ENCODE measurements around the gene FAM89A.
"Not testable (repeated sequence)": the region's sequence is repeated elsewhere in the genome, so short reads cannot be mapped to it uniquely, and the experiment has no call there.

FAM89A gene

DNA sequence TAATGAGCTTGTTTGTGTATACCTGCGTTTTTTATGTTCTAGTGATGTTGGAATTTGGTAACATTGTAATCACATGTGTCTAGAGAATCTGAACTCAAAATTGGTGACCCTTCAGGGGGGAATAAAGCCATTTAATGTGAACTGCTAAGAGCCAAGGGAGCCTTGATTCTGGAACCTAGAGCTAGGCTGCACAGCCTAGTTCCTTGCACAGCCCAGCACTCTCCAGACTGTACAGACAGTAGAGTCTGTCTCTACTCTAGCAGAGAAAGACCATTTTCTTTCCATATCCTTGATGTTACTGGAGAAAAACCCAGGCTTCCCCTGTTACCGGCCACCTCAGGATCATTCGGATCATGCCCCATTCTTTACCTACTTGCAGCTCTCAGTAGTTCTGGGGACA lies 52.6 kb downstream of the FAM89A start:
- Histone ChIP-seq H3K4me2 (ENCODE audit: low read length) (no peak overlapping the region), H3K9me3 (ENCODE audit: control insufficient read depth, low read length) (no peaks in the 10 kb centered on the region), H3K27ac (no peak overlapping the region), H3K9ac (no peak overlapping the region), H3K4me1 (no peaks in the 10 kb centered on the region), H3K4me3 (ENCODE audit: low read depth, low read length) (no peak overlapping the region), H2AFZ (no peak overlapping the region), H3K79me2 (peaks cover 3% of the 10 kb centered on the region), H3K36me3 (ENCODE audit: control insufficient read depth, insufficient read depth, low read length) (no peaks in the 10 kb centered on the region), H3K27me3 (ENCODE audit: control insufficient read depth, insufficient read depth, low read length) (no peaks in the 10 kb centered on the region)
- TF ChIP-seq, protein P1, sequence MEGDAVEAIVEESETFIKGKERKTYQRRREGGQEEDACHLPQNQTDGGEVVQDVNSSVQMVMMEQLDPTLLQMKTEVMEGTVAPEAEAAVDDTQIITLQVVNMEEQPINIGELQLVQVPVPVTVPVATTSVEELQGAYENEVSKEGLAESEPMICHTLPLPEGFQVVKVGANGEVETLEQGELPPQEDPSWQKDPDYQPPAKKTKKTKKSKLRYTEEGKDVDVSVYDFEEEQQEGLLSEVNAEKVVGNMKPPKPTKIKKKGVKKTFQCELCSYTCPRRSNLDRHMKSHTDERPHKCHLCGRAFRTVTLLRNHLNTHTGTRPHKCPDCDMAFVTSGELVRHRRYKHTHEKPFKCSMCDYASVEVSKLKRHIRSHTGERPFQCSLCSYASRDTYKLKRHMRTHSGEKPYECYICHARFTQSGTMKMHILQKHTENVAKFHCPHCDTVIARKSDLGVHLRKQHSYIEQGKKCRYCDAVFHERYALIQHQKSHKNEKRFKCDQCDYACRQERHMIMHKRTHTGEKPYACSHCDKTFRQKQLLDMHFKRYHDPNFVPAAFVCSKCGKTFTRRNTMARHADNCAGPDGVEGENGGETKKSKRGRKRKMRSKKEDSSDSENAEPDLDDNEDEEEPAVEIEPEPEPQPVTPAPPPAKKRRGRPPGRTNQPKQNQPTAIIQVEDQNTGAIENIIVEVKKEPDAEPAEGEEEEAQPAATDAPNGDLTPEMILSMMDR (IDR thresholded peaks at IDR 0.05): no peak

DNA sequence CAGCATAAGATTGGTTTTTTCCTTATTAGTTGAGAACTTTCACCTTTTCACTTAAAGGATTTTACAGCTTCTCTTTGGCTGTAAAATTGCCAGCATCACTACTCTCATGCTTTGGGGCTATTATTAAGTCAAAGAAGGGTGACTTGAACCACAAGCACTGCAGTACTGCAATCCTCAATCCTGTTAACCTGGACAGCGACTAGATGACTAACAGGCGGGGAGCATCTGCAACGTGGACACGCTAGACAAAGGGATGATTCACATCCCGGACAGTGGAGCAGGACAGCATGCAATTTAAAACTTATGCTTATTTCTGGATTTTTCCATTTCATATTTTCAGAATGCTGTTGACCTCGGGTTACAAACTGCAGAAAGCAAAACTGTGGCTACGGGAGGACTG lies 53.1 kb downstream of the FAM89A start:
- H3K27ac ChIP-seq: no peak overlapping the region
- H3K27me3 ChIP-seq (ENCODE audit: control insufficient read depth, insufficient read depth, low read length): no peaks in the 10 kb centered on the region
- H3K36me3 ChIP-seq (ENCODE audit: control insufficient read depth, insufficient read depth, low read length): no peaks in the 10 kb centered on the region
- no peaks in the 10 kb centered on the region for H3K9me3 ChIP-seq (ENCODE audit: control insufficient read depth, low read length)
- H3K4me1 ChIP-seq: no peaks in the 10 kb centered on the region
- no peak overlapping the region for H2AFZ ChIP-seq
- H3K9ac ChIP-seq: no peak overlapping the region
- TF ChIP-seq, protein P1 (IDR thresholded peaks at IDR 0.05): no peak
- no peak overlapping the region for H3K4me3 ChIP-seq (ENCODE audit: low read depth, low read length)
- peaks cover 3% of the 10 kb centered on the region for H3K79me2 ChIP-seq
- no peak overlapping the region for H3K4me2 ChIP-seq (ENCODE audit: low read length)

DNA sequence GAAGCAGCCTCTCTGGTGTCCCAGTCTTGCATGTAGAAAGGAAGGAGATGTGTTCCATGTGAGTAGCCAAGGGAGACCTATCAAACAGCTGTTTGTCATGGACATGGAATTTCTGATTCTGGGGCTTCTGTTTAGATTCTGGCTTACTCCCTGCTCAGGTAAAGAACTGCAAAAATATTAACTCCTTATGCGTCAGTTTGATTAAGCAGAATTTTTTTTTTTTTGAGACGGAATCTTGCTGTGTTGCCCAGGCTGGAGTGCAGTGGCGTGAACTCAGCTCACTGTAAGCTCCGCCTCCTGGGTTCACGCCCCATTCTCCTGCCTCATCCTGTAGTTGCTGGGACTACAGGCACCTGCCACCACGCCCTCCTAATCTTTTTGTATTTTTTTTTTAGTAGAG lies 54.3 kb downstream of the FAM89A start:
- H2AFZ ChIP-seq: no peak overlapping the region
- no peaks in the 10 kb centered on the region for H3K9me3 ChIP-seq (ENCODE audit: control insufficient read depth, low read length)
- no peaks in the 10 kb centered on the region for H3K27me3 ChIP-seq (ENCODE audit: control insufficient read depth, insufficient read depth, low read length)
- H3K4me2 ChIP-seq (ENCODE audit: low read length): no peak overlapping the region
- no peak overlapping the region for H3K27ac ChIP-seq
- TF ChIP-seq, protein P1 (IDR thresholded peaks at IDR 0.05): no peak
- H3K79me2 ChIP-seq: peaks cover 3% of the 10 kb centered on the region
- H3K4me3 ChIP-seq (ENCODE audit: low read depth, low read length): no peak overlapping the region
- H3K36me3 ChIP-seq (ENCODE audit: control insufficient read depth, insufficient read depth, low read length): no peaks in the 10 kb centered on the region
- no peak overlapping the region for H3K9ac ChIP-seq
- H3K4me1 ChIP-seq: no peaks in the 10 kb centered on the region

DNA sequence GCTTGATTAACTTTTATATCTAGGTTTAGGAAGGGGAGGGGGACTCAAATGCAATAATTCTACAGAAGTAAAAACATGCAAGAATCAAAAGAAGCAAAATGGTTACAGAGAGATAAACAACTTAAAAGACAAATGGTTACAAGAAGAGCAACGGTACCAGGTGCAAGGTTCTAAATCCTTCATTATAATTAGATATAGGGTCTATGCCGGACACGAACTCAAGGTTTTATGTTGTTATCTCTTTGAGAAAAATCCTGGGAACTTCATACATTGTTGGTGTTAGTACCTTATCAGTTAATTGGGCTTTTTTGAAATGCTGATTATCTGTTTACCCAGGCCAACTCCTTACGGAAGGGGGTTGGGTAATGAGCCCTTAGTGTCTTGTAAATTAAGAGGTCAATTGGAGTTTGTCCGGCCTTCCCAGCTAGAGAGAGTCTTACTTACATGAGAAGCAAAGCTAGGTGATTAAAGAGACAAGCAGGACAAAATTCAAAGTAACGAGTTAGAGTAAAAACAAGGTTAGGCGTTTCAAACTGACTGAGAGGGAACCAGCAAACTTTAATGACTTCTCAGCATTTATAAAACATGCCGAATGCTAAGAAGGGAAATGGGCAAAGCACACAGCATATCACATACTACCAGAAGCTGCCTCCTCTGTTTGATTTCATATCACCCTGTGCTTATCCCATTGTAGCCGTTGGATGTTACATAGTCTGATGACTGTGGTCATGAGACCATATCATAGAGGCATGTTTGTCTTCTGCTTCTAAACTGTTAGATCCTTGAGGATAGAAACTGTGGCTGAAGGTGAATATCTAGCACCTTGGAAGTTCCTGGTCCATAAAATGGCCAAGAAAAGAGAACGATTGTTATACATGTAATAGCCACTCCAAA lies 55.2 kb downstream of the FAM89A start:
- H3K79me2 ChIP-seq; H3K27me3 ChIP-seq (ENCODE audit: control insufficient read depth, insufficient read depth, low read length); H3K4me3 ChIP-seq (ENCODE audit: low read depth, low read length); H3K4me1 ChIP-seq; H3K36me3 ChIP-seq (ENCODE audit: control insufficient read depth, insufficient read depth, low read length); H3K9me3 ChIP-seq (ENCODE audit: control insufficient read depth, low read length); H2AFZ ChIP-seq; H3K27ac ChIP-seq; H3K9ac ChIP-seq; H3K4me2 ChIP-seq (ENCODE audit: low read length): not testable (repeated sequence)

DNA sequence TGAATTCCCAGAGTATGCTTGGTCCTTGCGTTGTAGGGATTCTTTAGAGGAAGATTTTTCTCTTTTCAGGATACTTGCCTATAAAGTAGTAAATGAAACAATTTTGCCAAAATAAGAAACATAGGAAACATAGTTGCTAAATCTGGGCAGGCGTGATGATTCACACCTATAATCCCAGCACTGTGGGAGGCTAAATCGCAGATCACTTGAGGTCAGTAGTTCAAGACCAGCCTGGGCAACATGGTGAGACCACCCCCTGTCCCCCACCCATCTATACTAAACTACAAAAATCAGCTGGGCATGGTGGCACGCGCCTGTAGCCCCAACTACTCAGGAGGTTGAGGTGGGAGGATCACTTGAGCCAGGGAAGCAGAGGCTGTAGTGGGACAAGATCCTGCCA lies 56.2 kb downstream of the FAM89A start:
- TF ChIP-seq, protein P1 (IDR thresholded peaks at IDR 0.05): no peak
- Histone ChIP-seq H3K27ac (no peak overlapping the region), H3K36me3 (ENCODE audit: control insufficient read depth, insufficient read depth, low read length) (no peaks in the 10 kb centered on the region), H3K4me3 (ENCODE audit: low read depth, low read length) (no peak overlapping the region), H3K79me2 (peaks cover 3% of the 10 kb centered on the region), H3K9ac (no peak overlapping the region), H3K27me3 (ENCODE audit: control insufficient read depth, insufficient read depth, low read length) (no peaks in the 10 kb centered on the region), H3K4me2 (ENCODE audit: low read length) (no peak overlapping the region), H3K4me1 (peaks cover 5% of the 10 kb centered on the region), H3K9me3 (ENCODE audit: control insufficient read depth, low read length) (no peaks in the 10 kb centered on the region), H2AFZ (no peak overlapping the region)

Measured in parathyroid adenoma (tissue), 2 donors.